ENCODE measurements around the gene CLEC2D. TPM values are rescaled to one million over a fixed set of nuclear protein-coding genes. Genes with fewer than 3 reads are reported as not detected.

Gene CLEC2D
- total and polyA plus RNA-seq, 7 donors = 0.69 to 24.0 (median 8.6) TPM

DNA sequence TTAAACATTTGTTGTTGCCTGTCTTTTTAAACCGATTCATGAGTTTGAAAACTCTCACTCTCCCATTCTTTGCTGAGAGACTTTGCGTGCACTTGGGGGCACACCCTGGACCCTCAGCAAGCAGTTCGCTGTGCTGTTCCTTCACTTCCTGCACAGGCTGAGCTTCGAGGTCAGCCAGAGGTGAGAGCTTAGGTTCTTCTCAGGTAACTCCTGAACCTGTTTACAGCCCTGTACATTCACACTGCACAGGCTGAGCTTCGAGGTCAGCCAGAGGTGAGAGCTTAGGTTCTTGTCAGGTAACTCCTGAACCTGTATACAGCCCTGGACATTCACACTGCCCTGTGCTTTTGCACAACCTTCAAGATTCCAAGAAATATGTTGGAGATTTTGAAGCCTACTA, 73.1 kb downstream of the CLEC2D start:
- no peak overlapping the region for H3K27ac ChIP-seq
- no peaks in the 10 kb centered on the region for H3K36me3 ChIP-seq
- DNase-seq = no peak
- intact Hi-C loops (cut with DNase I) = no loop called here
- no peak overlapping the region for H3K4me3 ChIP-seq
- WGBS, 2 donors = 31 to 45% methylated on average over 5 of the region's 5 CpGs
- H3K9me3 ChIP-seq = no peaks in the 10 kb centered on the region
- no peak for TF ChIP-seq POLR2A (IDR thresholded peaks at IDR 0.05)
- no peak for TF ChIP-seq EP300 (IDR thresholded peaks at IDR 0.05)
- TF ChIP-seq POLR2AphosphoS5 (IDR thresholded peaks at IDR 0.05) = no peak
- TF ChIP-seq, protein P1, sequence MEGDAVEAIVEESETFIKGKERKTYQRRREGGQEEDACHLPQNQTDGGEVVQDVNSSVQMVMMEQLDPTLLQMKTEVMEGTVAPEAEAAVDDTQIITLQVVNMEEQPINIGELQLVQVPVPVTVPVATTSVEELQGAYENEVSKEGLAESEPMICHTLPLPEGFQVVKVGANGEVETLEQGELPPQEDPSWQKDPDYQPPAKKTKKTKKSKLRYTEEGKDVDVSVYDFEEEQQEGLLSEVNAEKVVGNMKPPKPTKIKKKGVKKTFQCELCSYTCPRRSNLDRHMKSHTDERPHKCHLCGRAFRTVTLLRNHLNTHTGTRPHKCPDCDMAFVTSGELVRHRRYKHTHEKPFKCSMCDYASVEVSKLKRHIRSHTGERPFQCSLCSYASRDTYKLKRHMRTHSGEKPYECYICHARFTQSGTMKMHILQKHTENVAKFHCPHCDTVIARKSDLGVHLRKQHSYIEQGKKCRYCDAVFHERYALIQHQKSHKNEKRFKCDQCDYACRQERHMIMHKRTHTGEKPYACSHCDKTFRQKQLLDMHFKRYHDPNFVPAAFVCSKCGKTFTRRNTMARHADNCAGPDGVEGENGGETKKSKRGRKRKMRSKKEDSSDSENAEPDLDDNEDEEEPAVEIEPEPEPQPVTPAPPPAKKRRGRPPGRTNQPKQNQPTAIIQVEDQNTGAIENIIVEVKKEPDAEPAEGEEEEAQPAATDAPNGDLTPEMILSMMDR (IDR thresholded peaks at IDR 0.05) = no peak
- no peaks in the 10 kb centered on the region for H3K27me3 ChIP-seq
- H3K4me1 ChIP-seq = peaks cover 0 to 3% (median 0%) of the 10 kb centered on the region in 4 donors

DNA sequence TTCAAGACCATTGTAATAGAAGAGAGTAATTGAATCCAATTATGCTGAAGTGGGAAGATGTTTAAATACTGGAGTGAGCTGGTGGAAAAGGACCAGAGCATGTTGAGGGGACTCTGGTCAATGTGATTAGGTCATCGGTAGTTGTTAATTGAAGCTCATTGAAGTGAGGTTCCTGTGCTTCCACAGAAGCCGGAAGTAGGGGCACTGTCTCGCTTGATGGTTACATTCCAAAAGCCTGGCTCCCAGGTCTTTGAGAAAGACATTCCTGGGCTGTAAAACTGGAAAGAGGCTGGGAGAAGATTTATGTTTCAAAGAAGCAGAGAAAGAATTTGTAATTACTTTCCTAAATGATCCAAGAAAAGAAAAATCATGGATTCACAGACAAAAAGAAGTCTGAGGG, 75.7 kb downstream of the CLEC2D start:
- Histone ChIP-seq H3K27me3 (no peaks in the 10 kb centered on the region), H3K4me1 (peaks cover 0 to 3% (median 0%) of the 10 kb centered on the region in 4 donors), H3K4me3 (no peak overlapping the region), H3K27ac (no peak overlapping the region), H3K36me3 (no peaks in the 10 kb centered on the region), H3K9me3 (no peaks in the 10 kb centered on the region)
- intact Hi-C loops (cut with DNase I) = no loop called here
- TF ChIP-seq, protein P1 (IDR thresholded peaks at IDR 0.05) = no peak
- no peak for TF ChIP-seq POLR2AphosphoS5 (IDR thresholded peaks at IDR 0.05)
- TF ChIP-seq POLR2A (IDR thresholded peaks at IDR 0.05) = no peak
- no peak for TF ChIP-seq EP300 (IDR thresholded peaks at IDR 0.05)
- 80 to 83% methylated on average over 3 of the region's 3 CpGs for WGBS, 2 donors
- no peak for DNase-seq

Small RNA genes within 50 kb of the gene (small RNA-seq; reads per million reads assigned to genes)
- gene AC010186.4 (0 reads per million in 3 donors), gene RNU6-700P (0 reads per million in 3 donors)

Other genes with a start within 250 kb of the CLEC2D start
- gene KLRB1, start 61.8 kb upstream of the CLEC2D start, total RNA-seq = 1 to 10 TPM in 2 of 4 donors, under 1 TPM in 1, not detected in 1; 0.49 to 1.5 (median 1.1) TPM
- 1 to 10 TPM; 1.4 to 3.6 (median 3.4) TPM for gene KLRB1, start 61.8 kb upstream of the CLEC2D start, polyA plus RNA-seq
- not detected for gene CLECL1, start 63.4 kb downstream of the CLEC2D start, total RNA-seq
- gene CLECL1, start 63.4 kb downstream of the CLEC2D start, polyA plus RNA-seq = 1 to 10 TPM in 1 of 3 donors, not detected in 2; 4.5 TPM
- 1 to 10 TPM; 2.7 to 7.8 (median 3.6) TPM for gene CD69, start 91.2 kb downstream of the CLEC2D start, total RNA-seq
- gene CD69, start 91.2 kb downstream of the CLEC2D start, polyA plus RNA-seq = 10 to 100 TPM in 1 of 3 donors, 1 to 10 TPM in 2; 2.3 to 31.4 (median 3.0) TPM
- gene KLRF1, start 157.8 kb downstream of the CLEC2D start, total RNA-seq = 1 to 10 TPM in 2 of 4 donors, not detected in 2; 2.1 to 2.2 TPM
- gene KLRF1, start 157.8 kb downstream of the CLEC2D start, polyA plus RNA-seq = 1 to 10 TPM in 1 of 3 donors, under 1 TPM in 1, not detected in 1; 0.35 to 1.2 TPM
- 10 to 100 TPM in 3 of 4 donors, 1 to 10 TPM in 1; 7.2 to 19.6 (median 16.4) TPM for gene CLEC2B, start 199.6 kb downstream of the CLEC2D start, total RNA-seq
- 10 to 100 TPM in 1 of 3 donors, 1 to 10 TPM in 2; 6.0 to 10.8 (median 9.1) TPM for gene CLEC2B, start 199.6 kb downstream of the CLEC2D start, polyA plus RNA-seq
- not detected for gene KLRF2, start 211.8 kb downstream of the CLEC2D start, total RNA-seq
- not detected for gene KLRF2, start 211.8 kb downstream of the CLEC2D start, polyA plus RNA-seq

Data from sigmoid colon (tissue), 7 donors.